ENCODE results near the gene HIP1. TPM values are rescaled to one million over a fixed set of nuclear protein-coding genes. Genes with fewer than 3 reads are reported as not detected.
"Not testable (repeated sequence)": the region's sequence is repeated elsewhere in the genome, so short reads cannot be mapped to it uniquely, and the experiment has no call there.

HIP1 gene
- total RNA-seq, 1 donor from 2014 or later, result 7.9 TPM

DNA sequence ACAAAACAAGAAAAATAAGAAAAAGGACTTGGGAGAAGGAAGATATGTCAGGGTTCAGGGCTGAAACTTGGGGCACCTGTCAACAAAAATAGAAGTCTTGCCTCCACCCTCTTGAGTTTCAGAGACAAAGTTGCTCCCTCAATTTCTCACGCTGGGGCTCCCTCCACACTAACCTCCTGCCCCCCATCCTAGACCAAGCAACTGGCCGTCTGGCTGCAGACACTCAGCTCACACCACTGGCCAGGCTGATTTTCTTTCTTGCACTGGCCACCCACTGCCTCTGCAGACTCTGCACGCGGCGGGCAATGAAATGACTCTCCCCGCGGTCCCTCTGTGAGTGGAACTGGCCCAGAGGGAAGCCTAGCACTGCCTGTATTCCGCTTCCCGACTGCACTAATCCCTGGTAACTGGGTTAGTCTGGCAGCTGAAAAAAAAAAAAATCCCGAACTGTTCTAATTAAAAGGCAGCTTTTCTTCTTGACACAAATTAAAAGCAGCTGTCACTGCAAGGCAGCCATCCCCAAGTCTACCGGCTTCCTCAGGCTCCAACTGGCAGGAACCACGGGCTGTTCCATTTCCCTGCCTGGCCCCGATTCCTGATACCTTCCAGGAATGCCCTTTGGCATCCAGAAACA lies 163.1 kb downstream of the HIP1 start:
- no peak for ATAC-seq (ENCODE audit: low read depth)
- Mint-ChIP-seq H3K36me3 (ENCODE audit: low read depth) (peaks cover 5% of the 10 kb centered on the region), H3K27ac (no peak overlapping the region), H3K27me3 (no peaks in the 10 kb centered on the region), H3K4me3 (no peak overlapping the region), H3K9me3 (no peaks in the 10 kb centered on the region), H3K4me1 (peaks cover 1% of the 10 kb centered on the region)
- intact Hi-C loops (cut with micrococcal nuclease), result no loop called here
- ChIA-PET CTCF (no interaction called here), POLR2A (no interaction called here)
- no peak for TF ChIP-seq CTCF (IDR thresholded peaks at IDR 0.05)
- DNase-seq, result no peak

GRCh38 chr7:75573477-75574019 lies 165.2 kb downstream of the HIP1 start:
- CTCF ChIA-PET, result no interaction called here
- POLR2A ChIA-PET, result no interaction called here
- TF ChIP-seq CTCF (IDR thresholded peaks at IDR 0.05), result no peak
- peaks cover 5% of the 10 kb centered on the region for H3K4me1 Mint-ChIP-seq
- H3K4me3 Mint-ChIP-seq, result no peak overlapping the region
- no peak overlapping the region for H3K27ac Mint-ChIP-seq
- no peaks in the 10 kb centered on the region for H3K9me3 Mint-ChIP-seq
- intact Hi-C loops (cut with micrococcal nuclease), result no loop called here
- no peaks in the 10 kb centered on the region for H3K27me3 Mint-ChIP-seq
- H3K36me3 Mint-ChIP-seq (ENCODE audit: low read depth), result peaks cover 5% of the 10 kb centered on the region
- DNase-seq (no peak), ATAC-seq (ENCODE audit: low read depth) (no peak)

DNA sequence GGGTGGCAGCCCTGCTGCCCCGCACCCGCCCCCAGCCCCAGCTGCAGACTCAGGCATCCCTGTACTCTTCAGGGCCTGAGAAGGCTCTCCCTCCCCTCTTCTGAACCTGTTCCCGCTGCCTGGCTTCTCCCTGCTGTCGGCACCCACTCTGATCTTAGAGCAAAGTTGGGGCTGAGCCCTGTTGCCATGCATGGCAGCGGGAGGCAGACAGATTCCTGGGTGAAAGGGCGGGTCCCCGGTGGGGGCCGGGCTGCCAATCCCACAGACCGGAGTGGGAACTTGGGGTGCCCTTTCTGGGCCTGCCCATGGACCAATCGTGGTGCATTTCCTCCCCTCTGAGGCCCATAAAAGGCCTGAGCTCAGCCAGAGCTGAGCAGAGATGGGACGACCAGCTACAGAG lies 165.9 kb downstream of the HIP1 start:
- DNase-seq (no peak), ATAC-seq (ENCODE audit: low read depth) (no peak)
- Mint-ChIP-seq H3K27me3 (no peaks in the 10 kb centered on the region), H3K4me1 (peaks cover 5% of the 10 kb centered on the region), H3K4me3 (no peak overlapping the region), H3K9me3 (no peaks in the 10 kb centered on the region), H3K36me3 (ENCODE audit: low read depth) (peaks cover 5% of the 10 kb centered on the region), H3K27ac (no peak overlapping the region)
- TF ChIP-seq CTCF (IDR thresholded peaks at IDR 0.05), result no peak
- intact Hi-C loops (cut with micrococcal nuclease), result no loop called here
- ChIA-PET POLR2A (no interaction called here), CTCF (no interaction called here)

DNA sequence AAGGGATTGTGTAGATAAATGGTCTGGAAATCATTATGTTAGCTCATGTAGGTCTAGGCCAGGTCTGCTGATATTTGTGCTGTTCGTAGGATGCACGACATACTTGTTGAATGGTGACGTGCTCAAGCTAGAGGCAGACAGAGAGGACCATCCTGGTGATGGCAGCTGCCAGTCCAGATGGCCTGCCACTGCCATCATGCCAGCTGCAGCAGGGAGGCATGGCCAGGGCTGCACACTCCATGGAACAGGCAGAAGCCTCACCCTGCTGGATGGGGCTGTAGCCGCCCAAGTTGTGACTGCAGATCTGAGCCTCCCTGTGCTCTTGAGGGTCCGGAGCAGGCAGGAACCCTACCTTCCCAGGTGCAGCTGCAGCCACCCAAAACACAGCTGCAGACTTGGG lies 166.3 kb downstream of the HIP1 start:
- Mint-ChIP-seq H3K4me1 (peaks cover 5% of the 10 kb centered on the region), H3K36me3 (ENCODE audit: low read depth) (peaks cover 5% of the 10 kb centered on the region), H3K9me3 (no peaks in the 10 kb centered on the region), H3K27me3 (no peaks in the 10 kb centered on the region), H3K27ac (no peak overlapping the region), H3K4me3 (no peak overlapping the region)
- CTCF ChIA-PET, result interaction anchor here (0.6 kb wide), 1 partner anchor 16 kb away, joined by 4 read pairs; no protein-coding TSS in a partner anchor
- ATAC-seq (ENCODE audit: low read depth), result no peak
- no peak for DNase-seq
- POLR2A ChIA-PET, result interaction anchor here (0.7 kb wide), 1 partner anchor 108 kb away, joined by 7 read pairs; no protein-coding TSS in a partner anchor
- TF ChIP-seq CTCF (IDR thresholded peaks at IDR 0.05), result no peak
- intact Hi-C loops (cut with micrococcal nuclease), result no loop called here

DNA sequence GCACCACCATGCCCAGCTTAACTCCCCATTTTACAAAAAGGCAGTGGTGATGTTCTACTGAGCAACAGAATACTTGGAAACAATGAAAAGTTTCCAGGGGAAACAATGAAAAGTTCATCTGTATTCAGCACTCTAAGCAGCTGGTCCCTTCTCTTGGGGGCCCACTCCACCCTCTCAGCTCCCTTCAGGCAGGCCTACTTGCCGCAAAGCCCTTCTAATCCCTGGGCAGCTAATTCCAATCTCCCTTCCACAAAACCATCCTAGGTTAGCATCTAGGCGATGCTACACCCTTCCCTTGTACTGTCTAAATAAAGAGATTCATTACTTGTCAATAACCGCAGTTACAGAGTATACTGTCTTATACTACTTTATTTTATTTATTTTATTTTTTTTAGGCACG lies 167.5 kb downstream of the HIP1 start:
- no peaks in the 10 kb centered on the region for H3K9me3 Mint-ChIP-seq
- TF ChIP-seq CTCF (IDR thresholded peaks at IDR 0.05), result no peak
- H3K4me3 Mint-ChIP-seq, result no peak overlapping the region
- peaks cover 12% of the 10 kb centered on the region for H3K36me3 Mint-ChIP-seq (ENCODE audit: low read depth)
- ATAC-seq (ENCODE audit: low read depth) (no peak), DNase-seq (no peak)
- CTCF ChIA-PET, result no interaction called here
- intact Hi-C loops (cut with micrococcal nuclease), result no loop called here
- POLR2A ChIA-PET, result interaction anchor here (0.5 kb wide), 1 partner anchor 190 kb away, joined by 3 read pairs; no protein-coding TSS in a partner anchor
- peaks cover 5% of the 10 kb centered on the region for H3K4me1 Mint-ChIP-seq
- no peak overlapping the region for H3K27ac Mint-ChIP-seq
- H3K27me3 Mint-ChIP-seq, result no peaks in the 10 kb centered on the region

DNA sequence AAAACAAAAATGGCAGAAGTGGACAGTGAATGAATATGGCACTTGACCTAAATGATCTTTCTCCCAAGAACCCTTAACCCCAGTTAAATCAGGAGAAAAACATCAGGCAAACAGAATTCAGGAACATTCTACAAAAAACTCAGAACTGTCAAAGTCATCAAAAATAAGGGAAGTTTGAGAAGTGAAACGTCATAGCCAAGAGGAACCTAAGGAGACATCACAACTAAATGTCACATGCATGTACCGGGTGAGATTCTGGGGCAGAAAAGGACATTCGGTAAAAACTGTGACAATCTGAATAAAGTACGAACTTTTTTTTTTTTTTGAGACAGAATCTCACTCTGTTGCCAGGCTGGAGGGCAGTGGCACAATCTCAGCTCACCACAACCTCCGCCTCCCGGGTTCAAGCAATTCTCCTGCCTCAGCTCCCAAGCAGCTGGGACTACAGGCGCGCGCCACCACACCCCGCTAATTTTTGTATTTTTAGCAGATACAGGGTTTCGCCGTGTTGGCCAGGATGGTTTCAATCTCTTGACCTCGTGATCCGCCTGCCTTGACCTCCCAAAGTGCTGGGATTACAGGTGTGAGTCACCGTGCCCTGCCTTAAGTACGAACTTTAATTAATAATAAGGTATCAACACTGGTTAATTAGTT lies 169.0 kb downstream of the HIP1 start:
- peaks cover 12% of the 10 kb centered on the region for H3K36me3 Mint-ChIP-seq (ENCODE audit: low read depth)
- H3K4me1 Mint-ChIP-seq; CTCF ChIA-PET; intact Hi-C loops (cut with micrococcal nuclease); H3K27ac Mint-ChIP-seq; DNase-seq; H3K27me3 Mint-ChIP-seq; ATAC-seq (ENCODE audit: low read depth); H3K9me3 Mint-ChIP-seq; H3K4me3 Mint-ChIP-seq: not testable (repeated sequence)
- POLR2A ChIA-PET, result interaction anchor here (0.6 kb wide), 1 partner anchor 18 kb away, joined by 3 read pairs; no protein-coding TSS in a partner anchor
